Hindlimb muscle (tissue), 1 donor: ENCODE results near the gene ABHD13. TPM values are rescaled to one million over a fixed set of nuclear protein-coding genes. Genes with fewer than 3 reads are reported as not detected.

Experiments used
- polyA plus RNA-seq: library from polyadenylated mRNA; unstranded; fragments of 120-200 nt; gene quantifications from one replicate; pipeline ENCODE4 v1.2.1, GENCODE V29; 2013; ENCODE audit not compliant: insufficient read length

The ABHD13 gene
- polyA plus RNA-seq, 1 donor, result 9.0 TPM

Other genes starting within 250 kb of the ABHD13 start
- gene LIG4, start 2.9 kb upstream of the ABHD13 start, polyA plus RNA-seq, result 11.3 TPM
- 3.2 TPM for gene TNFSF13B, start 51.3 kb downstream of the ABHD13 start, polyA plus RNA-seq